H1 (cell line): ENCODE measurements around the gene TPP2. TPM values are rescaled to one million over a fixed set of nuclear protein-coding genes. Genes with fewer than 3 reads are reported as not detected.

ENCODE experiments used
- CREB1 ChIP-seq: IDR thresholded peaks from 2 replicates; pipeline ENCODE4 v1.6.1; 2012; ENCODE audit warnings: inconsistent platforms
- EGR1 ChIP-seq: IDR thresholded peaks from 2 replicates; pipeline ENCODE4 v1.6.1; 2011; ENCODE audit warnings: low read depth, low read length, borderline replicate concordance
- EP300 ChIP-seq, 2 experiments: IDR thresholded peaks; 1 replicate in 1 of 2; 2 replicates in 1 of 2; pipeline ENCODE4 v1.6.1; 2011 to 2012; ENCODE audit warnings: low read depth in 2 of 2, low read length in 2 of 2, mild to moderate bottlenecking in 2 of 2, borderline replicate concordance in 1 of 2, inconsistent platforms in 1 of 2, moderate library complexity in 1 of 2
- KDM1A ChIP-seq: fragments of 200-600, 300-600 bp; sonication (generic); IDR thresholded peaks from 2 replicates; pipeline ENCODE4 v1.7.1; 2016; ENCODE audit warnings: mild to moderate bottlenecking, low read length, borderline replicate concordance
- KDM5A ChIP-seq: fragments of 200-600 bp; IDR thresholded peaks from 2 replicates; pipeline ENCODE4 v1.7.1; 2012; ENCODE audit warnings: mild to moderate bottlenecking, low read length, inconsistent platforms, mixed read lengths
- POLR2A ChIP-seq, 2 experiments: IDR thresholded peaks; 1 replicate in 1 of 2; 2 replicates in 1 of 2; pipeline ENCODE4 v1.6.1; 2011; ENCODE audit warnings: low read depth in 2 of 2, low read length in 2 of 2, mild to moderate bottlenecking in 2 of 2; ENCODE audit errors: control extremely low read depth in 1 of 2
- RAD21 ChIP-seq, 2 experiments: IDR thresholded peaks in 1 of 2; conservative IDR thresholded peaks in 1 of 2; 2 replicates each; pipeline ENCODE4 v1.6.1; 2011; ENCODE audit warnings: low read depth in 2 of 2, low read length in 2 of 2, improper control_type of control experiment in 1 of 2, inconsistent platforms in 1 of 2, mild to moderate bottlenecking in 1 of 2, moderate library complexity in 1 of 2
- SP4 ChIP-seq: IDR thresholded peaks from 2 replicates; pipeline ENCODE4 v1.6.1; 2012; ENCODE audit warnings: low read length, inconsistent platforms
- polyA plus RNA-seq, 7 experiments: library from polyadenylated mRNA; depleted of rRNA in 3 of 7; stranded (reverse) in 5 of 7; unstranded in 2 of 7; fragments of >200 nt in 5 of 7; fragments of 200-250 nt in 2 of 7; gene quantifications; 1 replicate in 5 of 7; 2 replicates in 1 of 7; 4 replicates in 1 of 7; pipeline versions ENCODE4 v1.2.1 to v1.2.3, GENCODE V29; 2011 to 2013; ENCODE audit warnings: missing spikeins in 2 of 7, mixed read lengths in 2 of 7
- total RNA-seq: library from RNA; stranded (reverse); fragmentation: NEBNext Ultra II Directional; extraction: Animal tissue kit (Norgen Biotek cat#: 25700); gene quantifications from 2 replicates; pipeline ENCODE4 v1.2.1, GENCODE V29; 2021
- TF ChIP-seq, protein P1 (sequence below): fragments of 300-600 bp; sonication (generic); IDR thresholded peaks from 2 replicates; pipeline ENCODE4 v1.7.1; 2012; ENCODE audit warnings: low read length, moderate library complexity, mild to moderate bottlenecking, inconsistent platforms; ENCODE audit not compliant: insufficient replicate concordance
- TF ChIP-seq, protein P2 (sequence below): IDR thresholded peaks from 2 replicates; pipeline ENCODE4 v1.6.1; 2012; ENCODE audit warnings: low read length, inconsistent platforms

Gene TPP2
- total and polyA plus RNA-seq, 2 of the 8 experiments (the other 6 are each of a cell fraction or from before 2014, with no cell fraction given): 15.9 to 85.7 TPM

DNA sequence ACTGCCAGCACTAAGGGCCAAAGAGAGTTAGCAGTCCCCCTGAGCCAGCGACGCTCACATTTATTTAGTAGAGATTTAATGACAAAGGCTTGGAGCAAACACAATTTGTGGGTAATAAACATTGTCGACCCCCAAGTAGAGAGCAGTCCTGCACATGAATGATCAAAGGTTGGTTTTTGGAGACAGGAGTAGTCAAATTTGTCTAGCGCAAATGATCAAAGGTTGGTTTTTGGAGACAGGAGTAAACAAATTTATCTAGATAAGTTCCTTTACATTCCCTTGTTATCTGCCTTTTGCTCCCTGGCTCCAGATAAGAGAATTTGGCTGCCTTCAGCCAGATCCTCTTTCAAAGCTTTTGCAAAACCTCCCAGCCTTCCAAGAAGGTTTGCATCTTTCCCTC, 71.1 kb downstream of the TPP2 start (continued):
- TF ChIP-seq, protein P1, sequence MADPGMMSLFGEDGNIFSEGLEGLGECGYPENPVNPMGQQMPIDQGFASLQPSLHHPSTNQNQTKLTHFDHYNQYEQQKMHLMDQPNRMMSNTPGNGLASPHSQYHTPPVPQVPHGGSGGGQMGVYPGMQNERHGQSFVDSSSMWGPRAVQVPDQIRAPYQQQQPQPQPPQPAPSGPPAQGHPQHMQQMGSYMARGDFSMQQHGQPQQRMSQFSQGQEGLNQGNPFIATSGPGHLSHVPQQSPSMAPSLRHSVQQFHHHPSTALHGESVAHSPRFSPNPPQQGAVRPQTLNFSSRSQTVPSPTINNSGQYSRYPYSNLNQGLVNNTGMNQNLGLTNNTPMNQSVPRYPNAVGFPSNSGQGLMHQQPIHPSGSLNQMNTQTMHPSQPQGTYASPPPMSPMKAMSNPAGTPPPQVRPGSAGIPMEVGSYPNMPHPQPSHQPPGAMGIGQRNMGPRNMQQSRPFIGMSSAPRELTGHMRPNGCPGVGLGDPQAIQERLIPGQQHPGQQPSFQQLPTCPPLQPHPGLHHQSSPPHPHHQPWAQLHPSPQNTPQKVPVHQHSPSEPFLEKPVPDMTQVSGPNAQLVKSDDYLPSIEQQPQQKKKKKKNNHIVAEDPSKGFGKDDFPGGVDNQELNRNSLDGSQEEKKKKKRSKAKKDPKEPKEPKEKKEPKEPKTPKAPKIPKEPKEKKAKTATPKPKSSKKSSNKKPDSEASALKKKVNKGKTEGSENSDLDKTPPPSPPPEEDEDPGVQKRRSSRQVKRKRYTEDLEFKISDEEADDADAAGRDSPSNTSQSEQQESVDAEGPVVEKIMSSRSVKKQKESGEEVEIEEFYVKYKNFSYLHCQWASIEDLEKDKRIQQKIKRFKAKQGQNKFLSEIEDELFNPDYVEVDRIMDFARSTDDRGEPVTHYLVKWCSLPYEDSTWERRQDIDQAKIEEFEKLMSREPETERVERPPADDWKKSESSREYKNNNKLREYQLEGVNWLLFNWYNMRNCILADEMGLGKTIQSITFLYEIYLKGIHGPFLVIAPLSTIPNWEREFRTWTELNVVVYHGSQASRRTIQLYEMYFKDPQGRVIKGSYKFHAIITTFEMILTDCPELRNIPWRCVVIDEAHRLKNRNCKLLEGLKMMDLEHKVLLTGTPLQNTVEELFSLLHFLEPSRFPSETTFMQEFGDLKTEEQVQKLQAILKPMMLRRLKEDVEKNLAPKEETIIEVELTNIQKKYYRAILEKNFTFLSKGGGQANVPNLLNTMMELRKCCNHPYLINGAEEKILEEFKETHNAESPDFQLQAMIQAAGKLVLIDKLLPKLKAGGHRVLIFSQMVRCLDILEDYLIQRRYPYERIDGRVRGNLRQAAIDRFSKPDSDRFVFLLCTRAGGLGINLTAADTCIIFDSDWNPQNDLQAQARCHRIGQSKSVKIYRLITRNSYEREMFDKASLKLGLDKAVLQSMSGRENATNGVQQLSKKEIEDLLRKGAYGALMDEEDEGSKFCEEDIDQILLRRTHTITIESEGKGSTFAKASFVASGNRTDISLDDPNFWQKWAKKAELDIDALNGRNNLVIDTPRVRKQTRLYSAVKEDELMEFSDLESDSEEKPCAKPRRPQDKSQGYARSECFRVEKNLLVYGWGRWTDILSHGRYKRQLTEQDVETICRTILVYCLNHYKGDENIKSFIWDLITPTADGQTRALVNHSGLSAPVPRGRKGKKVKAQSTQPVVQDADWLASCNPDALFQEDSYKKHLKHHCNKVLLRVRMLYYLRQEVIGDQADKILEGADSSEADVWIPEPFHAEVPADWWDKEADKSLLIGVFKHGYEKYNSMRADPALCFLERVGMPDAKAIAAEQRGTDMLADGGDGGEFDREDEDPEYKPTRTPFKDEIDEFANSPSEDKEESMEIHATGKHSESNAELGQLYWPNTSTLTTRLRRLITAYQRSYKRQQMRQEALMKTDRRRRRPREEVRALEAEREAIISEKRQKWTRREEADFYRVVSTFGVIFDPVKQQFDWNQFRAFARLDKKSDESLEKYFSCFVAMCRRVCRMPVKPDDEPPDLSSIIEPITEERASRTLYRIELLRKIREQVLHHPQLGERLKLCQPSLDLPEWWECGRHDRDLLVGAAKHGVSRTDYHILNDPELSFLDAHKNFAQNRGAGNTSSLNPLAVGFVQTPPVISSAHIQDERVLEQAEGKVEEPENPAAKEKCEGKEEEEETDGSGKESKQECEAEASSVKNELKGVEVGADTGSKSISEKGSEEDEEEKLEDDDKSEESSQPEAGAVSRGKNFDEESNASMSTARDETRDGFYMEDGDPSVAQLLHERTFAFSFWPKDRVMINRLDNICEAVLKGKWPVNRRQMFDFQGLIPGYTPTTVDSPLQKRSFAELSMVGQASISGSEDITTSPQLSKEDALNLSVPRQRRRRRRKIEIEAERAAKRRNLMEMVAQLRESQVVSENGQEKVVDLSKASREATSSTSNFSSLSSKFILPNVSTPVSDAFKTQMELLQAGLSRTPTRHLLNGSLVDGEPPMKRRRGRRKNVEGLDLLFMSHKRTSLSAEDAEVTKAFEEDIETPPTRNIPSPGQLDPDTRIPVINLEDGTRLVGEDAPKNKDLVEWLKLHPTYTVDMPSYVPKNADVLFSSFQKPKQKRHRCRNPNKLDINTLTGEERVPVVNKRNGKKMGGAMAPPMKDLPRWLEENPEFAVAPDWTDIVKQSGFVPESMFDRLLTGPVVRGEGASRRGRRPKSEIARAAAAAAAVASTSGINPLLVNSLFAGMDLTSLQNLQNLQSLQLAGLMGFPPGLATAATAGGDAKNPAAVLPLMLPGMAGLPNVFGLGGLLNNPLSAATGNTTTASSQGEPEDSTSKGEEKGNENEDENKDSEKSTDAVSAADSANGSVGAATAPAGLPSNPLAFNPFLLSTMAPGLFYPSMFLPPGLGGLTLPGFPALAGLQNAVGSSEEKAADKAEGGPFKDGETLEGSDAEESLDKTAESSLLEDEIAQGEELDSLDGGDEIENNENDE: no peak
- TF ChIP-seq CREB1 (no peak), POLR2A (IDR thresholded peaks at IDR 0.05; ENCODE audit: control extremely low read depth in 1 of 2, low read depth in 2 of 2, low read length in 2 of 2) (no peak), KDM1A (no peak), RAD21 (IDR thresholded peaks at IDR 0.05 in 1 of 2, conservative IDR thresholded peaks at IDR 0.05 in 1 of 2; ENCODE audit: low read depth in 2 of 2, low read length in 2 of 2) (no peak), EGR1 (no peak), SP4 (no peak), EP300 (IDR thresholded peaks at IDR 0.05; ENCODE audit: borderline replicate concordance in 1 of 2, low read depth in 2 of 2, low read length in 2 of 2) (no peak), KDM5A (no peak)
- TF ChIP-seq, protein P2, sequence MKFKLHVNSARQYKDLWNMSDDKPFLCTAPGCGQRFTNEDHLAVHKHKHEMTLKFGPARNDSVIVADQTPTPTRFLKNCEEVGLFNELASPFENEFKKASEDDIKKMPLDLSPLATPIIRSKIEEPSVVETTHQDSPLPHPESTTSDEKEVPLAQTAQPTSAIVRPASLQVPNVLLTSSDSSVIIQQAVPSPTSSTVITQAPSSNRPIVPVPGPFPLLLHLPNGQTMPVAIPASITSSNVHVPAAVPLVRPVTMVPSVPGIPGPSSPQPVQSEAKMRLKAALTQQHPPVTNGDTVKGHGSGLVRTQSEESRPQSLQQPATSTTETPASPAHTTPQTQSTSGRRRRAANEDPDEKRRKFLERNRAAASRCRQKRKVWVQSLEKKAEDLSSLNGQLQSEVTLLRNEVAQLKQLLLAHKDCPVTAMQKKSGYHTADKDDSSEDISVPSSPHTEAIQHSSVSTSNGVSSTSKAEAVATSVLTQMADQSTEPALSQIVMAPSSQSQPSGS: no peak
